SHP77 (cell line): ENCODE measurements around the gene CCDC9B.
A peak's percentile ranks its signal among the peaks of the same experiment; 100 is the strongest.

Experiments
- DNase-seq, 2 experiments: peaks; one replicate each; lab custom pipeline; 2025; lab: John Stamatoyannopoulos, UW

Gene CCDC9B

DNA sequence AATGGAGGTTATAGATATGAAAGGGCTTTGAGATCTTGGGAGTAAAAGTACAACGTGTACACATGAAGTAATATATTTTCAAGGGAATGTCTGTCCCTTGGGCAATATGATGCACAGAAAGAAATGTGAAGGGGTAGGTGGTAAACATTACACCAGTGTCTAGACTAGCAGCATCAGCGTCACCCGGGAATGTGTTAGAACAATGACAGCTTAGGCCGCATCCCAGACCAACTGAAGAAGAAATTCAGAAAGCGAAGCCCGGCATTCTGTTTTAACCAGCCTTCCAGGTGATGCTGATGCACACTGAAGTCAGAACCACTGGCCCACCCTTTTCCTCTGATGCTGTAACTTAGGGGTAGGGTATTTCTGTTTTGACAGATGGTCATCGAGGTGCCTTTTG, 10.9 kb downstream of the CCDC9B start:
- no peak for DNase-seq

DNA sequence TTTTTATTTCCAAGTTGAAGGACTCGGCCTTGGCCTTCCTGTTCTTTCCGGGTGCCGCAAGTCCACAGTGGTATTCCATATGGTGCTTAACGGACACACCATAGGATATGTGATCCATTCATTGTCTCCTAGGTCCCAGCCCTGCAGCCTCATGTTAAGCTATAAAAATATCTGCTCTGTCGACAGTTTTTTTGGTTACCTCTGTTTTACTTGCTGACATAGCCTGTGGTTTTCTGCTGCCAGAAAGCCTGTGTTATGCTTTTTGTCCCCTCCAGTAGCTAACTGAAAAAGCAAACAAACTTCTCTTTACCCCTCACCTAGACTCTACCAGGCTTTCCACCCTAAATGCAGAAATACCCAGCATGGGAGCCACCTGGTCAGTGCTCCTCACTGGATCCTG, 12.0 kb downstream of the CCDC9B start:
- no peak for DNase-seq

DNA sequence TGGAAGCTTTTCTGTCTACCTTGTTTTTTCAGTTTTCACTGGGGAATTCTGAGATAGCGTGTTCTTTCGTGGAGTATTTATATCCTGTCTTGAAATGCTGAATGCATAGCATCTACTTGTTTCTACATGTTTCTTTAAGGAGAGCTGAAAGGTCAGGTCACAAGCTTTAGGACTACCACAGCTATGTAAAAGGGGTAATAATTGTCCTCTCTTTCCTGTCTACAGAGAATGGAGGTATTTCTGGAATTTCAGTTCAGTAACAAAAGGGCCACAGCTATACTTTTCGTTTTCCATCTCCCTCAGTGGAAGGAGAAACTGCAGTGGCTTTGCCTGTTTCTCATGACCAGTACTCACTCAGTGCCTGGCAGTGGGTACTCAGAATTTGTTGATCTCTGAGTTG, 12.6 kb downstream of the CCDC9B start:
- no peak for DNase-seq

DNA sequence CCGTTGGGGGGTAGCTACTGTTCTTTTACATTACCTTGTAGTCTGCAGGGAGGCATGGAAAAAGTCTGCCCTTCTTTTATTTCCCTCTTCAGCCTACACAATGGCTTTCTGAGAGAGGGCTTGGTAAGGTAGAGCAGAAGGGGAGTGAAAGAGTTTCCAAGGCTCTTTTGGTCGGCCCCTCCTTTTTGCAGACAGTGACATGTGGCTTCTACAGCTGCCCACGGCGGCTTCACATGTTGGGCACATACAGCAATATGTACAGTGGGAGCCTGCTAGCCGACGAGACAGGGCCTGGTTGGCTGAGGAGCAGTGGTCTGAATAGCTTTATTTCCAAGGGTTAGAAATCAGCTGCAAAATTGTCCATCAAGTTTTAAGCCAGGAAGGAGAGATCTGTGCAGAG, 13.3 kb downstream of the CCDC9B start:
- DNase-seq = no peak

DNA sequence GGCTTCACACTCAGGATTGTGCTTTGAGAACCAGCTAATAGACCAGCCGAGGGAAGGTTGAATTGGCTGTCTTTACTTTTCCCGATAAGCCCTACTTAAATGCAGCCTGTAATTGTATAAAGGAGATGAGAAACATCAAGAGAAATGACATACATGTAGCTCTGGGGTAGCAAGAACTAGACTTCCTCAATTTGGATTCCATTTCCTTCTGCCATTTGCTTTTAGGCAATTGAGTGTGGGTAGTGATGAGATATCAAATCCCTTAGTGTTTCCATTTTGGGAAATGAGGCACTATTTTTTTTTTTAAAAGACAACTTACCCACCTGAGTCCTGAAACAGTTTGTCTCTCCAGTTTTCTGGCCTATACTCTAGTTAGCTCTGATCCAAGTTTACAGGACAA, 15.0 kb downstream of the CCDC9B start:
- no peak for DNase-seq

DNA sequence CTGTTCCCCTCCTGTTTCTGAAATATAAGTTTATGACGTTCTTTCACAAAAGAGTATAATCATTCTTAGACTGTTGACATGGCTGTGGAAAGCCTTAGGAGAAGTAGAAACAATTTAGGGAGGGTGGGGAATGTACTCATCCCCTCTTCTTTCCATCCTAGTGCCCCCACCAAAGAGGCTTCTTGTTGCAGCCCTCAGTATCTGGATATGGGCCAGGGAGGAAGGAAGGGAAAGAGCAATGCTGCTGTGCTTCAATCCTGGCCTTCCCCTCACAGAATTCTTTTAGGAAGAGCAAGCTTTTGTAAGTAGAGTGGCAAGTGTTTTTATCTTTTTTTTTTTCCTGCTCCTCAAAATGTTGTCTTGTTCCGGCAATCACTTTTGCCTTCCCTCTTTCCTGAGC, 15.6 kb downstream of the CCDC9B start:
- no peak for DNase-seq

DNA sequence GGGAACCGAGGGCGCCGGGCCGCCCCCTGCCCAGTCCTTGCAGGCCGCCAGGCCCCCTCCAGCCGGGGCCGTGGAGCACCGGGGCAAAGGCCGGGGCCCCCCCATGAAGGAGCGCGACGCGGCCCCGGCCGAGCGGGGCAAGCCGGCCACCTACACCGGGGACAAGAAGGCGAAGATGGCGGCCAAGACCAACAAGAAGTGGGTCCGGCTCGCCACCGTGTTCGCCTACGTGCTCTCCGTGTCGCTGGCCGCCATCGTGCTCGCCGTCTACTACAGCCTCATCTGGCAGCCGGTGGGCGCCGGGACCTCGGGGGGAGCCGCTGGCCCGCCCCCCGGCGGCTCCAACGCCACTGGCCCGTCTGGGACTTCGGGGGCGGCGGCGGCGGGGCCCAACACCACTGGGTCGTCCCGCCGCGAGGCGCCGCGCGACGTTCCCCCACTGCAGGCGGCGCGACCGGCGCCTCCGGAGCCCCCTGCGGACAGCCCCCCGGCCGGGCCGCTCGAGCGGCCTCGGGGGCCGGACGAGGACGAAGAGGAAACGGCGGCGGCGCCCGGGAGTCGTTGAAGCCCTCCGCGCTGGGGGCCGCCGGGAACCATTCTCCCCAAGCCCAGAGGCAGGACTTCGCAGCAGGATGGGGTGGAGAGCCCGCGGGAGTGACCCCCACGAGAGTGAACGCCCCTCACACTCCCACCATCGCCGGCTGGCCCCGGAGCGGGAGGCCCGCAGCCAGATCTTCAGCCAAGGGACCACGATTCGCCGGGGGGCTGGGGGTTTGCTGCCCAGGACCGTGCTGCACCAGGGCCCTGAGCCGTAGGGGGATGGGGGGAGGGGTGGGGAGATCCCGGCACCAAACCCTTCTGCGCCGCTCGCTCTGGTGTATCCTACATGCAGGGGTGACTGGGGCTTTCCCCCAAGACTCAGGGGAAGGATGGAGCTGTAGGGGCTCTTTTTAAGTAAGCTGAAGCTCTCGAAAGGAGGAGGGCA, 16.5 kb downstream of the CCDC9B start:
- no peak for DNase-seq

DNA sequence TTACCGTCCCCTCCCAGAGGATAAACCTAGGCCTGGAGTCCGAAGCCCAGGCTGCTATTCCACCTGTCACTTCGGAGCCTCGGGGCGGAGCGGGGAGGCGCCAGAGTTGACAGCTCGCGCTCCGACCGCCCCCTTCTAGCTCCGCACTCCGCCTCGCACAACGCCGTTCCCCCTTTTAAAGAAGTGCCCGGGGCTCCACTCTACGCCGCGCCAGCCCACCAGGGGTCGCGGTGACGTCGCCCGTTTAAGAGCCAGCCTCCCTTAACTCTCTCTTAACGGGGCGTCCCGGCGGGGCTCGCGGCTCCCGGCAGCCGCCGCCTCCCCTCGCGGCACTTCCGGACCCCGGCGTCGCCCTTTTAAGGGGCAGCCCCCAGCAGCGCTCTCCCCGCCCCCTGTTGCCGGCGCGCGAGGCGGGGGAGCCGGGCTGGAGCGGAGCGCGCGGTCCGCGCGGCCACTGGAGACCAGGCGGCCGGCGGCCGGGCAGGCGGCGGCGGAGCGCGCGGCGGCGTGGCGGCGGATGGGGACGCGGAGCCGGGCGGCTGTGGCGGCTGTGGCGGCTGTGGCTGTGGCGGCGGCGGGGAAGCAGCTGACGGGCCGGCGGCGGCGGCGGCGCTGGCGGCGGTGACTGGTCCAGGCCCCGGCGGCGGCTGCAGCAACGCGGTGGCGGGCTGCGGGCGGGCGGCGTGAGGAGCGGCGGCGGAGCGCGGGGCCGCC, 17.3 kb downstream of the CCDC9B start, which contains the start of gene INAFM2:
Gene INAFM2 (plus strand): TSS at position 454 of the 714 bp plus-strand sequence. CDS start 364 bp downstream, outside the sequence.
- DNase-seq = peak; percentile 84 to 95

DNA sequence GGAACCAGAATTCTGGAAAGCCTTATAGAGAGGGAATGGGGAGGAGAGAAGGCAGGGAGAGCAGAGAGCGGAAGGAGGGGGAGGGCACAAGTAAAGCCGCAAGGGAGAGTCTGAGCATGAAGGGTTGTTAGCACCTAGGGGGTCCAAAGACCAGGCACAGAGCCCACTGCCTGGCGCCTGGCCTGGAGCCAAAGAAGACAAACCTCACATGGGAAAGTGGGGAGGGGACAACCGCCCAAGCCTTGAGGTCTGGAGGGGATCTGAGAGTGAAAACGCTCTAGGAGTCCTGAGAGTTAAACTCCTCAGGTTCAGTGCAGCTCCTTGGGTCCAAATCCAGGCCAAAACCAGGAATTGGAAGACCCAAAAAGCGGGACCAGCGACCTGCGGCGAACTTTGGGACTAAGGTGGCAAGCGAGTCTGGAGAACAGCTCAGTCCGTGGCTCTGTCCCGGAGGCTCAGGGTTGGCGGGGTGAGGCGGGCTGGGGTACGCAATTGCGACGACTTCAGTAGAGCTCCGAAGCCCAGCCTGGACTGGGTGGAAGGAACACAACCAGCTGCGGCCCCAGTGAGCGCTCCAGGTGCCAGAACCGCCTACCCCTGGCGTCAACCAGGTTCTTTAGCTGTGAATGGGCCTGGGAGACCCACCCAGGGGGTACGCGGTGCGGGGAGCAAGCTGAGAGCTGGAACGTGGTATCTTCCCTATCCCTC, 18.1 kb downstream of the CCDC9B start:
- no peak for DNase-seq

DNA sequence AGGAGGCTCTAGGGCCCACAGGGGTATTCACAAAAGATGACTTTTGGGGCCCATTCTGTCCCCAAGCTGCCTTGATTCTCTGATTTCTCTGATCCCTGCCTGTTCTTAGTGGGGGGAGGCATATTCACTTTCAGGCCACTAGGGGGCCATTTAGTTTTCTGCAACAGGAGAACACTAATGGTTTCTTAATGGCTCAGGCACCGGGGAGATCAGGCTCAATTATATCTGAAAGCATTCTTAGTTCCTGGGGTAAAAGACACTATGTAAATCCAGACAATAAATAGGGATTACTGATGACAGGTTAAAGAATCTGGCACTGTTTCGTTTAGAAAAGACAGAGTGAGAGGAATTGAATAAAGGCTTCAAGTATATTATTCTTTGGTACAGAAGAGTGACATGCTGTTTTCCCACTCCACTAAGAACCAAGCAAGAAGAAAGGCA, 19.8 kb downstream of the CCDC9B start:
- DNase-seq = peak; percentile 66 to 68

DNA sequence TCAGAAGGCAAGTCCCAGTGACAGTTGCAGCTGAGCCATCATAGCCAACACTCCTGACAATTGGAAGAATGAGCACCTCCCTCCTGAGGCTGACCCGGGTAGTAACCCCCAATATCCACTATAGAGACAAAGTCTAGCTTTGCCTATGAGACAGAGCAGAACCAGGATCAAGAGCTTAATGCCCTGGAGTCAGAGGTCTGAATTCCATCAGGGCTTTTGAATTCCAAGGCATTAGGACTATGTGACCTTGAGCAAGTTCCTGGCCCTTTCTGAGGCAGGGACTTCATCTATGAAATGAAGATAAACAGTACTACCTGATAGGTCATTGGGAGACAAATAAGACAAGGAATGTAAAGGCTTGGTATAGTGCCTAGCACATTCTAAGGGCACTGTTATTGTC, 20.3 kb downstream of the CCDC9B start:
- no peak for DNase-seq

DNA sequence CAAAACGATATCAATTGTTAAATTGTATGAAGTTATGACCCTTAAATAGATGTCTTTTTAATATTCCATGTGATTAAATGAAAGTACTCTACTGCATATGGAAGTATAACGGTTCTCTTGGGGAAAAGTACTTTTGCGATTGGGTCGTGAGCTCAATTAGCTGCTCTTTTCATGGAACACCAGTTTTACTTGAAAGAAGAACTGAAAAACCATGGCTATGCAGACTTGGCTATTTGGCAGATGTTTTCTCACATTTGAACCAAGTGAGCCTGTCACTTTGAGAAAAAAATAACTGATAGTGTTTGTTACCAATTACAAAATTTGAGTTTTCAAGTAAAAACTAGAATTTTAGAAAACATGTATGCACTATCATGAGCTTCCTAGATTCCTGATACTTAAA, 23.2 kb downstream of the CCDC9B start:
- no peak for DNase-seq

DNA sequence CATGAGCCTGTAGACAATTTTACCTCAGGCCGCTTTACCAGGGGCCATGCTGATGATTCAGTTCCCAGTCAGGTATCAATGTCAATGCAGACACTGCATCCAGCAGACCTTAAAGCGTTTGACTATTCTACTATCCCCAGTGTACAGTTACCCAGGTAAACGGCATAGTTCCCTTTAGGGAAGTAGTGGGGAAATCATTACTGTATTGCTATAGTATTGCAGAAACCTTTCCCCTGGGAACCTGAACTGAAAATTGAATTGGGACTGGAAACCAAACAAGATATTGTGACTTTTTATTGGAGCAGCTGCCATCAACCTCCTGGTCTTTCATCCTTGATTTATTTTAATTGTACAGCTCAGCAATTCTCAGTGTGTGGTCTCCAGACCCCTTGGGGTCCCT, 23.8 kb downstream of the CCDC9B start:
- DNase-seq = no peak

DNA sequence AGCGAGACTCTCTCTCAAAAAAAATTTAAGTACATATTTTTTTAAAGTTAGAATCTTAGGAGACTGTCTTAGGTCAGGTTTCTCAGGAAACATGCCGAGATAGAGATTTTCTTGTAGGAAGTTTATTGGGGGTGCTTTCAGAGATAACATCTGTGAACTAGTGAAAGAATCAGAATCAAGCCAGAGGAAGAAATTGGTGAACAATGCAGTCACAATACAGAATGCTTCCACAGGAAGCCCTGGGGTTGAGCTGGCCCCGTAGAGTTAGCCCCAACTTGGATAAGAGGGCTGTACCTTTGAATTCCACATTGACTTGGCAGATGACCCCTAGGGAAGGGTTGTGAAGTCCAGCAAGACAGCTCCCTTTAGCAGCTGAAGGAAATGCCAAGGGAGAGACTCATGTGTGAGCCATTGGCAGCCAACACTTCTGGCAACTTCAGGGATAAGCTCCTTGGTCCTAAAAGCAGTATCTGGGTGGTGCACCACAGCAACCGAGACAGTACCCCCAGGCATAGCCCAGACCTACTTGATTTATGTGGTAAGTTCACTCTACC, 25.9 kb downstream of the CCDC9B start:
- no peak for DNase-seq

DNA sequence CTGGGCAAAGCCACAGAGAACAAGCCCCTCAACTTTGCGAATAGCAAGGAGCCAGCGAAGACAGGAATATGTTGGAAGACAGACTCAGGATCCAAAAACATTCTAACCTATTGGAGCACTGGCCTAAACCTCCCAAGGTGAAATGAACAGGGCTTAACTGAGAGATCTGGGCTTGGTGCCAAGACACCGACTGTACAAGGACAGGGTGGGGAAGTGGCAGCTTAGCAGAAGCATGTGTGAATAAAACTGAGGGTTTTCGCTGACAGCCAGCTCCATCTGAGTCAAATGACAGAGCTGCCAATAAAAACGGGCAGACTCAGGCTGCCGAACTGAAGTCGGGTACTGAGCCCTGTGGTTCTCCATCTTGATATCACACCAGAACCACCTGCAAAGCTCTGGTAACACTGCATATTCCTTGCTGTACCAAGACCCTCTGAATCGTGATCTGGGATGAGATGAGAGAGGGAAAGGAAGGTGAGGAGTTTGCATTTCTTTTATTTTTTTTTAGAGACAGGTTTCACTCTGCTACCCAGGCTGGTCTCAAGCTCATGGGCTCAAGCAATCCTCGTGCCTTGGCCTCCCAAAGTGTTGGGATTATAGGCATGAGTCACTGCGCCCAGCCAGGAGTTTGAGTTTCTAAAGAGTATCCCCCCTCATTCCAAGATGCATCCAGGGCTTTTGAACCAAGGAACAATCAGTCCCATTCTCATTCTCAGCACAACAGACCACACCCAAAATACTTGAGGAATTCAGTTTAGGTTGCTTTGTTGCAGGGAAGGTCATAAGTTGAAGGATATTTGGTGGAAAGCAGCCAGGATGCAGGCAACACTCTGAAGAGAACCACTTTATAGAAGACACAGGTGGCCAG, 27.0 kb downstream of the CCDC9B start:
- DNase-seq = peak; percentile 79 to 83

DNA sequence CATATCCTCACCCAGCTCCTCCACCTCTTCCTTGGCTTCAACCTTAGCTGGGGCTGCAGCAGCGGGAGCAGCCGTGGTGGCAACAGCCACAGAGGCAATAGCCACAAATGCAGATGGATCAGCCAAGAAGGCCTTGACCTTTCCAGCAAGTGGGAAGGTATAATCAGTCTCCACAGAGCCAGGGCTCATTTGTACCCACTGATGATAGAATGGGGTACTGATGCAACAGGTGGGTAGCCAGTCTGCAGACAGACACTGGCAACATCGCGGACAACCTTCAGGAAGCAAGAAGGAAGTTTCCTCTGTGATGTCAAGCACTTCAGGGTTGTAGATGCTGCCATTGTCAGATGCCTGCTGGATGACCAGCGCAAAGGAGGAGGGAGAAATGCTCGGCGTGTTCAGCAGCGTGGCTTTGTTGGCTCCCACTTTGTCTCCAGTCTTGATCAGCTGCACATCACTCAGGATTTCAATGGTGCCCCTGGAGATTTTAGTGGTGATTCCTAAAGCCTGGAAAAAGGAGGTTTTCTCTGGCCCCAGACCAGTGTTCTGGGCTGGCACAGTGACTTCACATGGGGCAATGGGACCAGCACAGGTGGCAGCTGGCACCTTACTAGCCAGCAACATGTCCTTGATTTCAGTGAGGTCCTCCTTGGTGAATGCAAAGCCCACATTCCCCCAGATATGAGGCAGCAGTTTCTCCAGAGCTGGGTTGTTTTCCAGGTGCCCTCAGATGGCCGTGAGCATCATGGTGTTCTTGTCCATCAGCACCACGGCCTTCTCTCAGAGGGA, 28.2 kb downstream of the CCDC9B start:
- no peak for DNase-seq

DNA sequence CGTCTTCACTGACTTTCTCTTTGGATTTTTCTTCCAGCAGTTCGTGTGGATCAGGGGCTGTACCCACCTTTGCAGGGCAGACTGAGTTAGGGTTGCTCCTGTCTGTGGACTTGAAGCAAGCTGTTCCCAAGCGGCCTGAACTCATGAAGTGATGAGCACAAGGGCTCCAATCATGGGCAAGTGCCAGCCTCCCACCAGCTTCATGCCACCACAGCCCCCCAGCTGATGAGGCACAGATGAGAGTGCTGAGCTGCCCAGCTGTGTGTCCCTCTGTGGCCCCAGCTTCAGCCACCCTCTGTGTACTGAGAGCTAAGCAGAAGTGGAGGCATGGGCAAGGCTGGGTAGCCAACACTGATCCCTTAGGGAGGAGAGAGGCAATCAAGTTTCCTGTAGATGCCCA, 29.7 kb downstream of the CCDC9B start:
- DNase-seq = no peak

DNA sequence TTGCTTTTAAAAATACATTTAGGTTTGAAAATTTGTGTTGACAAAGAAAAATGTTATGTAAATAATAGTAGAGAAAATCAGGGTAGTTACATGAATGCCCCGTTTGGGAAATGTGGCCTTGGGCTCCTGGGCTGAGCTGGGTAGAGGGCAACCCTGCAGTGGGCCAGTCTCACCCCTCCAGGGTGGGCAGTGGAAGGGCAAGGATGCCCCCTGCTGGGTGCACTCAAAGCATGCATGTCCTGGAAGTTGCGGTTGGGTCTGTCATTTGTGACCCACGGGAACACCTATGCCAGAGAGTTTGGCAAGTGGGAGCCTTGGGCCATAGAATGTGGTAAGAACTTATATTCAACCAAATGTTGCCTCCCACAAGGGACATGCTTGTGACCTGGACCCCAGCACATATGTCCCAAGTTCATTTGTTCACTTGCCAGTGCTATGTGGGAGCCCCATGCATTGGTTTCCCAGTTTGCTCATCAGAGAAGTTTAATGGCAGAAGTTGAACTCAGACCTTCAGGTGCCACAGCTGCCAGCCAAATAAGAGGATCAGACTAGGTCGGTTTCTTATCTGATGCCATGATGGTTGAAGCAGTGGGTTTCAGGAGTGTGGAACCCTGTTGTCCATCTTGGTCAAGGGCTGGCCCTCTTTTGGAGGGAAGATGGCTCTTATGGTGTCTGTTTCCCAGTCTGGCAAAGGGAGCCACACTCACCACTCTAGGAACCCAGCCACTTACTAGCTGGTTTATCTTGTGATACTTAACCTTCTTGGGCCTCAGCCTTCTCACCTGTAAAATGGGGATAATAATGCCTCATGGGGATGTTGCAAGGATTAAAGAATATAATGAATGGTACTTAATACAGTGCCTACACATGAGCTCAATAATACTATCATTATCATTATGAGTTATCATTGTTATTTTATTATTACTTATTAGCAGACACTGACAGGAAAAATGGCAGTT, 30.5 kb downstream of the CCDC9B start:
- DNase-seq = peak; percentile 37 to 47

DNA sequence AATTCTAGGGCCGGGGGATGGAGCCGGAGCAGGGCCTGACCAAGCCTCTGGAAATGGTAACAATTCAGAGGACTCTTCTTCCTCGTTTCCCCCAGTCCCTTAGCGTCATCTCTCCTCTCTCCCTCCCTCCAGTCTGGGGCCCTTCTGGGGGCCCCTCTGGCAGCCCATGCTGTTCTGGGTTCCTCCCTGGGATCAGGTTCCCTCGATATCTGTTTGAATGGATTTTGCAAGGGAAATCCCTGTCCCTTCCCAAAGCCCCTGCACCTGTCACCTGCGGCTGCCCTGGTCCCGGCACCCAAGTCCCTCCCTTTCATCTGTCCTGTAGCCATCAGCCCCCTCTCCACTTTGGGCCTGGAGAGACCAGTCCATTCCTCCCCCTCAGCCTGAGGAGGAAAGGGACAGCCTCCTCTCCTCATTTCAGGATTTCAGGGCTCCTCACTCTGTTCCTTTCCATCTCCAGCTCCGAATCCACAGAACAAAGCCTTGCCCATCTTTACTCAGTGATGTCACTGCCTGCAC, 31.3 kb downstream of the CCDC9B start:
- DNase-seq = no peak
